Measurements from ENCODE around the gene SLC25A15. TPM values are rescaled to one million over a fixed set of nuclear protein-coding genes. Genes with fewer than 3 reads are reported as not detected.
A peak's percentile ranks its signal among the peaks of the same experiment; 100 is the strongest.

The SLC25A15 gene
- total RNA-seq = 10 to 100 TPM; 11.4 to 13.1 TPM
- 10 to 100 TPM in 2 of 3 donors, 1 to 10 TPM in 1; 5.3 to 12.1 (median 10.2) TPM for polyA plus RNA-seq
- 14.0 to 39.0 (median 26.8) reads per million in 6 experiments for total RNA-seq

DNA sequence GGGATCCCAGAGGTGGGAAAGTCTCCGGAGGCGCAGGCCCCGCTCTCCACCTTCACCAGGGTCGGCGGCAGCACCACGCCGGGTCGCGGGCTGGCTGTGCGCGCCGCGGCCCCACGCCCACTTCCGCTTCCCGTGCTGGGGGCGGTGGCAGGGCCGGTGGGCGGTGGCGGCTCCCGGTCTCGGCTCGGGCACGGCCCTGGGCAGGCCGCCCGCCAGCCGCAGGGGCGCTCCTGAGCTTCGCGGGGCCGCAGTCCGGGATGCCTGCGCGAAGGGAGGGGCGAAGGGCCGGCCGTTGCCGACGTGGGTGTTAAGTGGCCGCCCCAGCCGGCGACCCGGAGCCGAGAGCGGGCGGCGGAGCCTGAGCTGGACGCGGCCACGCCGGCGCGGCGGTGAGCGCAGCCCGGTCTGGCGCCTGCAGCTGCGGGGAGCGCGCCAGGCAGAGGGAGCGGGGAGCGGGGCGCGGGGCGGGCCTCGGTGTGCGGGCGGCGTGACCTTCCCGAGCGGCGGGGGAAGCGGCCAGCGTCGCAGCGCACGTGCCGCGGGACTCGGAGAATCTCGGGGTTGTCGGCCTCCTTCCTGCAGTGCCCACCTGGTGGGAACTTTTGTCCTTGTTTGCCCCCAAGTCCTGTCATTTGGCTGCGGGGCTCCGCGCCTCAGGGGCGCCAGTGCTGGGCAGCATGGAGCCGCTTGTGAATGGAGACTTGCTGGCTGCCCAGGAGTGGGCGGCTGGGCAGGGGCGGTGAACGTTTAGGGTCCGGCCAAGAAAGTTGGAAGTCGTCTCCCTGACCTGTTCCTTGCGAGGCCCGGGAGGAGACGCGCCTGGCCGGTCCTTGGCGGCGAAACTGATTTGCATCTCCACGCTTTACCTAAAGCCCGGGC is at the start of gene SLC25A15:
Gene SLC25A15 (plus strand): TSS at position 337 of the 879 bp plus-strand sequence. CDS start 3,616 bp downstream, outside the sequence.
- Mint-ChIP-seq H3K27me3 (no peaks in the 10 kb centered on the region), H3K4me3 (peak within 1 kb of the TSS; percentile 55 to 90 (median 85)), H3K27ac (peak within 1 kb of the TSS; percentile 40 to 95 (median 88)), H3K9me3 (no peaks in the 10 kb centered on the region), H3K36me3 (peaks cover 0 to 10% (median 5%) of the 10 kb centered on the region in 3 donors), H3K4me1 (peaks cover 6 to 51% (median 36%) of the 10 kb centered on the region in 4 donors)
- ATAC-seq (peak; percentile 86 to 92), DNase-seq (peak; percentile 47 to 82 (median 72))
- POLR2A ChIA-PET = interaction anchor here (0.6 to 4.1 kb wide), 11 partner anchors 9 to 405 kb away, joined by 3 to 26 read pairs (median 6); partner anchors contain the start of genes KBTBD7, MRPS31 and WBP4

DNA sequence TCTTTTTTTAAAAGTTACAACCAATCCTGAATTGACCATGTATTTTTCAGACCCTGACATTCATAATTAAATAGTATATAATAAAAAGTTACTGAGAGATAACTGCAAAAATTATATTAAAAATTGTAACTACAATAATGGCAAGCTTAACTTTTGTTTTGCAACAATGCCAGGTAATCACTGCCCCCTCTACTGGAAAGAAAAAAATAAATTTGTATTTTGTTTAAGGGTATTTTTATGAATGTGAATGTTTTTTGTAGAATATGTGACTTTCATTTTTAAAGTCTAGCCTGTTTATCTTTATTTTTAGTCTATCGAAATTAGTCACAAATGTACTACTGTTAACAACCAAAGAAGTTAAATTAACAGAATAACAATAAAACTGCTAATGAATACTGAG is 40.1 kb upstream of the SLC25A15 start:
- POLR2A ChIA-PET = no interaction called here
- Mint-ChIP-seq H3K27ac (no peak overlapping the region), H3K4me3 (no peak overlapping the region), H3K9me3 (no peaks in the 10 kb centered on the region), H3K36me3 (peaks cover 0 to 55% (median 17%) of the 10 kb centered on the region in 3 donors), H3K27me3 (no peaks in the 10 kb centered on the region), H3K4me1 (peaks cover 0 to 3% (median 0%) of the 10 kb centered on the region in 4 donors)
- DNase-seq (peak in 3 of 10 donors; percentile 16 to 29 (median 26)), ATAC-seq (no peak)

DNA sequence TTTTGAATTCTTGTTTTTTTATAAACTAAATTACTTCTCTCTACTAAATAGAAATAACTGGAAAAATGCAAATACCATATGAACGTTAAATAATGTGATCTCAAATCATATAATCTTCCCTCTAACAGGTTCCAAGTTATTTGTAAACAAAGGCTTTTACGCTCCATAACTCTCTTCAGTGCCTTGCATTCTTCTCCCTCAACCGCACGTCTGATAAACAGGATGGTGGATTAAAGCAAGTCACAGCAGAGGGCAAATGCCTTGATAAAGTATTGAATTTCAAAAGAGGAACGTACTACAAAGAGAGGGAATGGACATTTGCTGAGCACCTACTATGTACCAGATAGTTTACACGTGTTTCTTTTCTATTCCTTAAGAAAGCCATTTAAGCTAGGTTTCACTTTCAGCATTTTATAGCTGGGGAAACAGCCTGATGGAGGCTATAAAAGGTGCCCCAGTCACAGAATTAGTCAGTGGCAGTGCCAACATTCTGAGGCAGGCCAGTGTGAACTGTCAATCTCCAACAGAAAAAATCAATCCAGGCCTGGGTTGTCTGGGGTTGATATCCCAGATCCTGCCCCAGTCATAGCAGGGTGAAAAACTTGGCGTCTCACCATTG is 34.2 kb upstream of the SLC25A15 start:
- DNase-seq (no peak), ATAC-seq (no peak)
- Mint-ChIP-seq H3K4me1 (peaks cover 0 to 6% (median 2%) of the 10 kb centered on the region in 4 donors), H3K9me3 (no peaks in the 10 kb centered on the region), H3K4me3 (no peak overlapping the region), H3K27ac (no peak overlapping the region), H3K27me3 (no peaks in the 10 kb centered on the region), H3K36me3 (peaks cover 6 to 79% (median 29%) of the 10 kb centered on the region in 3 donors)
- POLR2A ChIA-PET = no interaction called here

DNA sequence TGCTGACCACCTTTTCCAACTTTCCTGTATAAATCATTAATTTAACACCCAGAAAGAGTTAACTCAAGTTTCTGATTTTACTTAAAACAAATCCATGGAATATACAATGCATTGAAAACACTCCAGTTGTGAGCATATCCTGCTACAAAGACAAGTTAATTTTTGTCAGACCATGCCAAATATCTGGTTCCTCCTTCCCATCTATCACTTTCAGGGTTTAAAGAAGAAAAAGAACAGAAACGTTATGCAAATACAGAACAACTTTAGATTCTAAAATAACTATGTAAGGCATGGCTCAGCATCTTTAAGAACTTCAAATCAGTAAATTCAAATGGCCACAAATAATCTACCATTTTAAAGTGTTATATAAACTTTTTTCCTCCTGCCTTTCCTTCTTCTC is 33.4 kb upstream of the SLC25A15 start:
- Mint-ChIP-seq H3K36me3 (peaks cover 6 to 83% (median 30%) of the 10 kb centered on the region in 3 donors), H3K9me3 (no peaks in the 10 kb centered on the region), H3K4me1 (peaks cover 0 to 8% (median 2%) of the 10 kb centered on the region in 4 donors), H3K4me3 (no peak overlapping the region), H3K27ac (no peak overlapping the region), H3K27me3 (no peaks in the 10 kb centered on the region)
- POLR2A ChIA-PET = interaction anchor here (0.6 kb wide), 1 partner anchor 212 kb away, joined by 3 read pairs; no protein-coding TSS in a partner anchor
- ATAC-seq (no peak), DNase-seq (no peak)

DNA sequence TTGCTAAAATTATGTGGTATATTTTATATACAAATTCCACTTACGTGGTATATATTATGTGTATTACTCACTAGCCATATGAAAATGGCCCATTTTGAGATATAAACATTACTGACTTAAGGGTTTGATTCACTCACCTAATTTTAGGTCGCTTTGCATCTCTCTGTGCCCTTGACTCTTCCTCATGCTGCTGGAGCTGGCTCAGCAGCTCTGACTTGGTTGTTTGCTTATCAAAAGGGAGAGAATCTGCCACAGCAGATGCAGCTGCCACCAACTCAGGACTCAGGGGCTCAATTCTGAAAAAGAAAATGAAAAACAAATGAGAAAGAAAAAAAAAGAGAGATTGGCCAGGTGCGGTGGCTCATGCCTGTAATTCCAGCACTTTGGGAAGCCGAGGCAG is 30.6 kb upstream of the SLC25A15 start:
- DNase-seq (no peak), ATAC-seq (no peak)
- Mint-ChIP-seq H3K36me3 (peaks cover 6 to 77% (median 22%) of the 10 kb centered on the region in 3 donors), H3K27ac (no peak overlapping the region), H3K4me1 (peaks cover 9 to 27% (median 17%) of the 10 kb centered on the region in 4 donors), H3K9me3 (no peaks in the 10 kb centered on the region), H3K27me3 (no peaks in the 10 kb centered on the region), H3K4me3 (no peak overlapping the region)
- POLR2A ChIA-PET = no interaction called here

DNA sequence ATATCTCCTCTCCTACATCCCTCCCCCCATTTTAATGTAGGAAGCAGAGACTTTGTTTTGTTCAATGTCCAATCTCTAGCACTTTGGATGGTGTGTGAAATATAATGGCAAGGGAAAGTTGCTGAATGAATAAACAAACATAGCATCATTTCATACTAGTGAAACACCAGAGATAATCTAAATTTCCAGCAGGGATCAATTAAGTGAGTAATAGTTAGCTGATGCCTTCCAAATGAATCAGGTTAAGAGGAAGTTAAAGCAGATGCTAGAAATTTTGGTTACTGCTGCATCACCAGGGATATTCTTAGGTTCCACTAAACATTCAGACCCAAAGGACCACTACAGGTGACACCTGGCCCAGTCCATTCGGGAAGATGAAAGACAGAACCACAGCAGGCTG is 26.6 kb upstream of the SLC25A15 start:
- H3K4me1 Mint-ChIP-seq = peaks cover 13 to 44% (median 36%) of the 10 kb centered on the region in 4 donors
- H3K4me3 Mint-ChIP-seq = no peak overlapping the region
- no peaks in the 10 kb centered on the region for H3K9me3 Mint-ChIP-seq
- H3K27ac Mint-ChIP-seq = peak overlapping the region in 7 of 10 donors; percentile 15 to 77 (median 66)
- POLR2A ChIA-PET = no interaction called here
- H3K27me3 Mint-ChIP-seq = no peaks in the 10 kb centered on the region
- no peak for ATAC-seq
- peaks cover 0 to 71% (median 8%) of the 10 kb centered on the region in 3 donors for H3K36me3 Mint-ChIP-seq
- no peak for DNase-seq

DNA sequence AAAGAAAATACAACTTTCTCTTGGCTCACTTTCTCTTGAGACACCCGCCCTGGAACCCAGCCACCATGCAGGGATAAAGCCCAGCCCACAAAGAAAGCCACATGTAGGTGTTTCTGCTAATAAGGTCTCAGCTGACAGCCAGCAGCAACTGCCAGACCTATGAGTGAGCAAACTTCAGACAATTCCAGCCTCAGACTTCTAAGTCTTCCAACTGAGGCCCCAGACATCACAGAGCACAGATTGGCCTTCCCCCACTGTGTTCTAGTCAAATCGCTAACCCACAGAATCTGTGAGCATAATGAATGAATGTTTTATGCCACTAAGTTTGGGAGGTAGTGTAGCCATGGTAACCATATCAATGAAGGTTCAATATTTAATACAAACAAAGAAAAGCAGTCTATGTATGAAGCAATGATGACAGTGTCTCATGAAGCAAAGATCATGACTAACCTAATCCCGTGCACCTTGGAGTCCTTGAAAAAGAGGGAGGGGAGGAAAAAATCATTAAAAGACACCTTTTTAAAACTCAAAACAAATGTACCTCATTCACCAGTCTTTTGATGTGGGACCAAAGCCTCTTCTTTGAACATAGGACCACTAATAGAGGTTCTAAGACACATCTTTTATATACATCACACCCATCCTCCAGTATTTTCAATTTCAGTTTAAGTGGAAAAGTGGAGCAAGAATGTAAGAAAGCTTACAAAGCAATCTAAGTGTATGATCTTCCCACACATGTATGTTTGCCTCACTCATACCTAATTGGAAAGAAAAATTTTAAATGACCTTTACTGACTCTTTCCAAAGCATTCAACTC is 24.6 kb upstream of the SLC25A15 start:
- ATAC-seq = peak; percentile 64 to 68
- Mint-ChIP-seq H3K4me1 (peaks cover 13 to 54% (median 41%) of the 10 kb centered on the region in 4 donors), H3K9me3 (no peaks in the 10 kb centered on the region), H3K27me3 (no peaks in the 10 kb centered on the region), H3K27ac (peak overlapping the region in 7 of 10 donors; percentile 17 to 65 (median 40)), H3K4me3 (no peak overlapping the region), H3K36me3 (peaks cover 0 to 54% (median 2%) of the 10 kb centered on the region in 3 donors)
- POLR2A ChIA-PET = no interaction called here
- no peak for DNase-seq

DNA sequence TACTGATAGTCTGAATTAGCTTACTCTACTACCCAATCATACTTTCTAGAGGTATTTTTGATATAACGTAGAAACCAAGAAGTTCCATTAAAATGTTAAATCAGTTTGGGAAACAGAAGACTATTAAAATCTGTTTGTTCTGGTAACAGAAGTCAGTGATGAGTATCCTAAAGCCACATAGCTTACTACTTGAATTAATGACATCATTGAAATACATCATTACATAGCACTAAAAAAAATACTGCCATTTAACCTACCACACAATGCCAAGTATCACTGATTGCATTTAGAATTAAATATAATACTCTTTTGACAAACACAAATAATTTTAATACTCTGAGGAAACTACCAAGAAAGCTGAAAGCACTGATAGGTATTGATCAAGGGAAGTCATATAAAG is 23.8 kb upstream of the SLC25A15 start:
- ATAC-seq = no peak

DNA sequence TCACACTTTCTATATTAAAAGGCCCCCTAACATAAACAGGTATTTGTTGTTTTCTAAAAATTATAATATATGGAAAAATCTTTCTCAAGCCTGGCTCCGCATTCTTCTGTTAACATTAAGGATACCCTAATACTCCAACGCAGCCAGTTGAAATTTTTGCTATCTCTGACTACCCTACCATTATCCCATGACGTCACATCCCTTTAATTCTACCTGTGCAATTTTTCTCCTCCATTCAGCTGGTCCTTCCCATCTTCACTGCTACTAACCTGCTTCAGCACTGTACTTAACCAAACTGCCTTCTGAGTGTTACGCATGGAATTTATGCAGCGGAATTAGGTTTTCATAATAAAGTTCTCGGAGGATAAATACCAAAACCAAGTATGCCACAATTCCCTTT is 19.4 kb upstream of the SLC25A15 start:
- Mint-ChIP-seq H3K27ac (peak overlapping the region; percentile 67 to 99 (median 98)), H3K36me3 (peaks cover 0 to 17% (median 0%) of the 10 kb centered on the region in 3 donors), H3K4me3 (peak overlapping the region; percentile 96 to 100 (median 98)), H3K27me3 (no peaks in the 10 kb centered on the region), H3K9me3 (no peaks in the 10 kb centered on the region), H3K4me1 (peaks cover 8 to 48% (median 24%) of the 10 kb centered on the region in 4 donors)
- POLR2A ChIA-PET = interaction anchor here (0.9 to 3.1 kb wide), 3 partner anchors 19 to 151 kb away, joined by 5 to 26 read pairs (median 10); partner anchors contain the start of gene SLC25A15
- ATAC-seq = no peak
- DNase-seq = no peak

More for the DNA sequence above, 23.8 kb upstream of the SLC25A15 start:
- Mint-ChIP-seq H3K4me1 (peaks cover 19 to 62% (median 48%) of the 10 kb centered on the region in 4 donors), H3K9me3 (no peaks in the 10 kb centered on the region), H3K36me3 (peaks cover 0 to 47% (median 0%) of the 10 kb centered on the region in 3 donors), H3K27me3 (no peaks in the 10 kb centered on the region), H3K27ac (no peak overlapping the region), H3K4me3 (no peak overlapping the region)
- no peak for DNase-seq
- POLR2A ChIA-PET = no interaction called here

DNA sequence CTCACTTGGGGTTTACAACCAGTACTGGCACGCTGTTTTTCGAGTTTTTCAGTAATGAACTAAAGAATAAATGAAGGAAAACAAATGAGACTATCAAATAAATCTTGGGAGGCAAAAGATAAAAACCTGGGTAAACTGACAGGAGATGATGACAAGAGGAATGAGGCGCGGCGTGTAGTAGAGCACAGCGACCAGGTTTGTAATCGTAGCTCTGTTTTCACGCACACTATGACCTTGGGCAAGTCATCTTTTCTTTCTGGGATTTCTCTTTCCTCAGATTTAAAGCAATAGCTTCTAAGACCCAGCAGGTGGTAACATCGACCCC is 18.8 kb upstream of the SLC25A15 start:
- Mint-ChIP-seq H3K4me3 (peak overlapping the region; percentile 96 to 100 (median 98)), H3K9me3 (no peaks in the 10 kb centered on the region), H3K27ac (peak overlapping the region; percentile 92 to 99 (median 98)), H3K4me1 (peaks cover 8 to 46% (median 24%) of the 10 kb centered on the region in 4 donors), H3K27me3 (no peaks in the 10 kb centered on the region), H3K36me3 (peaks cover 0 to 14% (median 0%) of the 10 kb centered on the region in 3 donors)
- POLR2A ChIA-PET = interaction anchor here (0.9 to 3.1 kb wide), 4 partner anchors 10 to 151 kb away, joined by 3 to 26 read pairs (median 8); partner anchors contain the start of gene SLC25A15
- no peak for ATAC-seq
- DNase-seq = no peak

DNA sequence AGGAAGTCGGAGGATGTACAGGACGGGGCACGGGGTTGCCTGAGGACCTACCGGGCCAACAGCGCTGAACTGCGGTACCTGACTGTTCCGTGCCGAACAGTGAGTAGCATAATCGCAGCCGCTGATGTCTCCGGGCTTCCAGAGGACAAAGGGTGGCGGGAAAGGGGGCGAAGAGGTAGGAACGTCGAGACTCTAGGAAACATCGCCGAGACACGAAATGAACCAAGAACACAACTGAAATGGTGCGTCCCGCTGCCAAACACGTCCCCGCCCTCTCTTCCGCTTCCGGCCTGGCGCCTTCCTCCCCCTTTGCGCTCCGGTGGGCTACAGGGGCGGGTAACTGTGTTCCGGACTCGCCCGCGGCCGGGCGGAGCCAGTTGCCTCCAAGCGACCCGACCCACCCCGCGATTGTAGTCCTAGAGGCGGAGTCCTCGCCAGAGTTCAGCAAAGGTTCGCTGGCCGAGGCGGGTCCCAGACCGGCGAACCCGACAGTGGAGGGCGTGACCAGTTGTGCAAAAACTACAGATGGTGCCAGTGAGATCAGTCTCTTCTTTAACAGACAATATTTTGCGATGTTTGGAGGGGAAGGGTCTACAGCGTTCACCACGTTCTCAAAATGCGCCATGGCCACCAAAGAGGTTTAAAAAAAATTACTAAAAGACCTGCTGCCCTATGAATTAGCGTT is 18.3 kb upstream of the SLC25A15 start, which contains the start of gene MRPS31:
Gene MRPS31 (minus strand): TSS at position 257 of the 685 bp plus-strand sequence. CDS start 54 bp downstream, at position 203.
- ATAC-seq = peak; percentile 94 to 98
- Mint-ChIP-seq H3K36me3 (peaks cover 0 to 11% (median 0%) of the 10 kb centered on the region in 3 donors), H3K27ac (peak within 1 kb of the TSS; percentile 92 to 99 (median 98)), H3K4me3 (peak within 1 kb of the TSS; percentile 96 to 100 (median 98)), H3K4me1 (peaks cover 10 to 47% (median 28%) of the 10 kb centered on the region in 4 donors), H3K9me3 (no peaks in the 10 kb centered on the region), H3K27me3 (no peaks in the 10 kb centered on the region)
- POLR2A ChIA-PET = interaction anchor here (0.7 to 3.1 kb wide), 9 partner anchors 9 to 987 kb away, joined by 3 to 26 read pairs (median 5); partner anchors contain the start of gene SLC25A15
- peak; percentile 87 to 96 (median 93) for DNase-seq
